HCT116 (cell line): ENCODE results near the gene SYNE1.

Source experiments
- CEBPB ChIP-seq: IDR thresholded peaks from 2 replicates; pipeline ENCODE4 v1.6.1; 2012; ENCODE audit warnings: low read depth
- EZH2 ChIP-seq: fragments of 200-600 bp; sonication (generic); IDR thresholded peaks from 2 replicates; pipeline ENCODE4 v1.6.1; 2017; ENCODE audit warnings: antibody characterized with exemption, mixed run types
- POLR2AphosphoS5 ChIP-seq: IDR thresholded peaks from 2 replicates; pipeline ENCODE4 v1.6.1; 2011; ENCODE audit warnings: mild to moderate bottlenecking, low read depth, low read length, moderate library complexity
- TF ChIP-seq, protein P1 (sequence below): IDR thresholded peaks from 2 replicates; pipeline ENCODE4 v1.6.1; 2012
- TF ChIP-seq, protein P2 (sequence below): IDR thresholded peaks from 2 replicates; pipeline ENCODE4 v1.6.1; 2012; ENCODE audit warnings: low read depth
- TF ChIP-seq, protein P3 (sequence below), 3 experiments: fragments of 200-600 bp in 1 of 3; sonication (generic) in 1 of 3; IDR thresholded peaks in 2 of 3; conservative IDR thresholded peaks in 1 of 3; 2 replicates each; pipeline ENCODE4 v1.5.1; 2012 to 2017; ENCODE audit warnings: low read depth in 2 of 3, low read length in 2 of 3, antibody characterized with exemption in 1 of 3, borderline replicate concordance in 1 of 3, control low read depth in 1 of 3, mild to moderate bottlenecking in 1 of 3, mixed read lengths in 1 of 3, mixed run types in 1 of 3, moderate library complexity in 1 of 3; ENCODE audit not compliant: insufficient read depth in 1 of 3

DNA sequence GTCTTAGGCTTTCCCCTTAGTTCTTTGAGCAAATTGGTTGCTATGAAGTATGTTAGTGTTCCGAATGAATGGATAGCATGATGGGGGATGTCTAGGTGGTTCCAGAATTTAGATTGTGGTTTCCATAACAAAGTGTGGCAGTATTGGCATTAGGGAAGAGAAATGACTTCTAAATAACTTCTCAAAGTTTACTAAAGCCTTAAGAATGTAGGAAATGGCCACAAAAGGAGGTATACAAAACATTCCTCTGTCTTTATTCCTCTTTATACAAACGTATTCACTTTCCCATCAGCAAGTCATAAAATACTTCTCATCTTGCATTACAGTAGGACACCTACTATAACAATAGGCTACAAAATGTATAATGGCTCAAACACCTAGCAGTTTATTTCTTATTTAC is 550.1 kb downstream of the SYNE1 start:
- TF ChIP-seq, protein P1, sequence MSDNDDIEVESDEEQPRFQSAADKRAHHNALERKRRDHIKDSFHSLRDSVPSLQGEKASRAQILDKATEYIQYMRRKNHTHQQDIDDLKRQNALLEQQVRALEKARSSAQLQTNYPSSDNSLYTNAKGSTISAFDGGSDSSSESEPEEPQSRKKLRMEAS: no peak
- TF ChIP-seq POLR2AphosphoS5 (no peak), CEBPB (no peak), EZH2 (no peak)
- TF ChIP-seq, protein P2, sequence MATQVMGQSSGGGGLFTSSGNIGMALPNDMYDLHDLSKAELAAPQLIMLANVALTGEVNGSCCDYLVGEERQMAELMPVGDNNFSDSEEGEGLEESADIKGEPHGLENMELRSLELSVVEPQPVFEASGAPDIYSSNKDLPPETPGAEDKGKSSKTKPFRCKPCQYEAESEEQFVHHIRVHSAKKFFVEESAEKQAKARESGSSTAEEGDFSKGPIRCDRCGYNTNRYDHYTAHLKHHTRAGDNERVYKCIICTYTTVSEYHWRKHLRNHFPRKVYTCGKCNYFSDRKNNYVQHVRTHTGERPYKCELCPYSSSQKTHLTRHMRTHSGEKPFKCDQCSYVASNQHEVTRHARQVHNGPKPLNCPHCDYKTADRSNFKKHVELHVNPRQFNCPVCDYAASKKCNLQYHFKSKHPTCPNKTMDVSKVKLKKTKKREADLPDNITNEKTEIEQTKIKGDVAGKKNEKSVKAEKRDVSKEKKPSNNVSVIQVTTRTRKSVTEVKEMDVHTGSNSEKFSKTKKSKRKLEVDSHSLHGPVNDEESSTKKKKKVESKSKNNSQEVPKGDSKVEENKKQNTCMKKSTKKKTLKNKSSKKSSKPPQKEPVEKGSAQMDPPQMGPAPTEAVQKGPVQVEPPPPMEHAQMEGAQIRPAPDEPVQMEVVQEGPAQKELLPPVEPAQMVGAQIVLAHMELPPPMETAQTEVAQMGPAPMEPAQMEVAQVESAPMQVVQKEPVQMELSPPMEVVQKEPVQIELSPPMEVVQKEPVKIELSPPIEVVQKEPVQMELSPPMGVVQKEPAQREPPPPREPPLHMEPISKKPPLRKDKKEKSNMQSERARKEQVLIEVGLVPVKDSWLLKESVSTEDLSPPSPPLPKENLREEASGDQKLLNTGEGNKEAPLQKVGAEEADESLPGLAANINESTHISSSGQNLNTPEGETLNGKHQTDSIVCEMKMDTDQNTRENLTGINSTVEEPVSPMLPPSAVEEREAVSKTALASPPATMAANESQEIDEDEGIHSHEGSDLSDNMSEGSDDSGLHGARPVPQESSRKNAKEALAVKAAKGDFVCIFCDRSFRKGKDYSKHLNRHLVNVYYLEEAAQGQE: no peak
- TF ChIP-seq, protein P3, sequence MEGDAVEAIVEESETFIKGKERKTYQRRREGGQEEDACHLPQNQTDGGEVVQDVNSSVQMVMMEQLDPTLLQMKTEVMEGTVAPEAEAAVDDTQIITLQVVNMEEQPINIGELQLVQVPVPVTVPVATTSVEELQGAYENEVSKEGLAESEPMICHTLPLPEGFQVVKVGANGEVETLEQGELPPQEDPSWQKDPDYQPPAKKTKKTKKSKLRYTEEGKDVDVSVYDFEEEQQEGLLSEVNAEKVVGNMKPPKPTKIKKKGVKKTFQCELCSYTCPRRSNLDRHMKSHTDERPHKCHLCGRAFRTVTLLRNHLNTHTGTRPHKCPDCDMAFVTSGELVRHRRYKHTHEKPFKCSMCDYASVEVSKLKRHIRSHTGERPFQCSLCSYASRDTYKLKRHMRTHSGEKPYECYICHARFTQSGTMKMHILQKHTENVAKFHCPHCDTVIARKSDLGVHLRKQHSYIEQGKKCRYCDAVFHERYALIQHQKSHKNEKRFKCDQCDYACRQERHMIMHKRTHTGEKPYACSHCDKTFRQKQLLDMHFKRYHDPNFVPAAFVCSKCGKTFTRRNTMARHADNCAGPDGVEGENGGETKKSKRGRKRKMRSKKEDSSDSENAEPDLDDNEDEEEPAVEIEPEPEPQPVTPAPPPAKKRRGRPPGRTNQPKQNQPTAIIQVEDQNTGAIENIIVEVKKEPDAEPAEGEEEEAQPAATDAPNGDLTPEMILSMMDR (IDR thresholded peaks at IDR 0.05 in 2 of 3, conservative IDR thresholded peaks at IDR 0.05 in 1 of 3; ENCODE audit: borderline replicate concordance in 1 of 3, insufficient read depth in 1 of 3, low read depth in 2 of 3, low read length in 2 of 3): no peak
